Keratinocyte (primary cell): Measurements from ENCODE around the gene ABR.

Experiments used
- EZH2 ChIP-seq: IDR thresholded peaks from one replicate; pipeline ENCODE4 v1.6.1; 2012; ENCODE audit warnings: inconsistent platforms, mild to moderate bottlenecking, low read length, moderate library complexity
- TF ChIP-seq, protein P1 (sequence below), 3 experiments: IDR thresholded peaks in 1 of 3; conservative IDR thresholded peaks in 1 of 3; optimal IDR thresholded peaks in 1 of 3; 2 replicates in 2 of 3; 3 replicates in 1 of 3; pipeline versions ENCODE3 to v1.5.1; 2011; ENCODE audit warnings: low read length in 3 of 3, mild to moderate bottlenecking in 3 of 3, moderate library complexity in 2 of 3, control low read depth in 1 of 3, inconsistent platforms in 1 of 3; ENCODE audit not compliant: insufficient read depth in 2 of 3; ENCODE audit errors: extremely low read depth in 1 of 3

DNA sequence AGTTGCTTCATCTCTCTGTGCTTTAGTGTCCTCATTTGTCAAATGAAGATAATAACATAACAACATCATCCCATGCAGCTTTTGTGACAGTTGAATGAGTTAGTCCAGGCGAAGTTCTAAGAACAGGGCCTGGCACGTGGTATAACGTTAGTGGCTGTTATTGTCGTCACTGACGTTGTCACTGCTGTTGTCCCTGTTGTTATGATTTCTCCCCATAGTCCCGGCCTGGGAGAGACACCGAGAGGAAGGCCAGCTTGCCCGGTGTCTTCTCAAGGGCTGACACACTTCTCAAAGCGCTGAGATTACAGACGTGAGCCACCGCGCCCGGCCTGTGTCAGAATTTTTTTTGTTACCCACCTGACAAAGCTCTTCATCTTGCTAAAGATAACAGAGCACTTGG is 29.9 kb downstream of the ABR start:
- TF ChIP-seq, protein P1, sequence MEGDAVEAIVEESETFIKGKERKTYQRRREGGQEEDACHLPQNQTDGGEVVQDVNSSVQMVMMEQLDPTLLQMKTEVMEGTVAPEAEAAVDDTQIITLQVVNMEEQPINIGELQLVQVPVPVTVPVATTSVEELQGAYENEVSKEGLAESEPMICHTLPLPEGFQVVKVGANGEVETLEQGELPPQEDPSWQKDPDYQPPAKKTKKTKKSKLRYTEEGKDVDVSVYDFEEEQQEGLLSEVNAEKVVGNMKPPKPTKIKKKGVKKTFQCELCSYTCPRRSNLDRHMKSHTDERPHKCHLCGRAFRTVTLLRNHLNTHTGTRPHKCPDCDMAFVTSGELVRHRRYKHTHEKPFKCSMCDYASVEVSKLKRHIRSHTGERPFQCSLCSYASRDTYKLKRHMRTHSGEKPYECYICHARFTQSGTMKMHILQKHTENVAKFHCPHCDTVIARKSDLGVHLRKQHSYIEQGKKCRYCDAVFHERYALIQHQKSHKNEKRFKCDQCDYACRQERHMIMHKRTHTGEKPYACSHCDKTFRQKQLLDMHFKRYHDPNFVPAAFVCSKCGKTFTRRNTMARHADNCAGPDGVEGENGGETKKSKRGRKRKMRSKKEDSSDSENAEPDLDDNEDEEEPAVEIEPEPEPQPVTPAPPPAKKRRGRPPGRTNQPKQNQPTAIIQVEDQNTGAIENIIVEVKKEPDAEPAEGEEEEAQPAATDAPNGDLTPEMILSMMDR (optimal IDR thresholded peaks at IDR 0.05 in 1 of 3, IDR thresholded peaks at IDR 0.05 in 1 of 3, conservative IDR thresholded peaks at IDR 0.05 in 1 of 3; ENCODE audit: extremely low read depth in 1 of 3, insufficient read depth in 2 of 3, low read length in 3 of 3) = no peak
- TF ChIP-seq EZH2 = no peak
